ENCODE results near the gene NUAK1.

The NUAK1 gene

GRCh38 chr12:106051853-106052531 lies 86.8 kb downstream of the NUAK1 start:
- no peak for DNase-seq

- no peak for DNase-seq
Measured at GRCh38 chr12:106049546-106049945, 89.2 kb downstream of the NUAK1 start.

- DNase-seq, result no peak
Measured at GRCh38 chr12:106049105-106049504, 89.6 kb downstream of the NUAK1 start.

- DNase-seq, result no peak
Measured at GRCh38 chr12:106048676-106049075, 90.1 kb downstream of the NUAK1 start.

DNA sequence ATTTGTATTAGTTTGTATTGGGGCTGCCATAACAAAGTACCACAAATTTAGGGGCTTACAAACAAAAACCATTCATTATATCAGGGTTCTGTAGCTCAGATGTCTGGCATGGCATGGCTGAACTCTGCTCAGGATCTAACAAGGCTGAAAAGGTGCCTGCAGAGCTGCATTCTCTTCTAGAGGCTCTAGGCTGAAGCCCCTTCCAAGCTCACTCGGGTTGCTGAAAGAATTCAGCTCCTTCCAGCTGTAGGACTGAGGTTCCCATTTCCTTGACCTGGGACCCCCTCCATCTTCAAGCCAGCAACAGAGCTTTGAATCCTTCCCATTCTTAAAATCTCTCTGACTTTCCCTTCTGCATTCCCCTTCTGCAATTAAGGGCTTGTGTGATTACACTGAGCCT lies 90.7 kb downstream of the NUAK1 start:
- no peak for DNase-seq

DNA sequence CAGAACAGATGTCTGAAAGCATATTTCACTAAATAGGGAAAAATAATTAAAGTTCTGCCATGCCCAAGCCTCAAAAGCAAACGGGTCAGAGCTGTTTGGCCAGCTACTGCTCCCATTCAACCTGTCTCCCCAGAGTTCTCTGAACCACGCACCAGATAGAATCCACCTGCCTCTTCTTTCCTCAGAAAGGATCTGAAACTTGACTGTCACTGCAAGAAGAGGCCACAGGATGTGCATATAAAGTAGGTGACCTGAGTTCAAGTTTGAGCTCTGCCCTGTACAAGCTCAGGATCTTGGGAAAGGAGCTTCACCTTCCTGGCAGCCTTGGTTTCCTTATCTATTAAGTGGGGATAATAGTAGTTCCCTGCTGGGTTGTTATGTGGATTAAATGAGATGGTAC lies 91.8 kb downstream of the NUAK1 start:
- DNase-seq, result no peak

DNA sequence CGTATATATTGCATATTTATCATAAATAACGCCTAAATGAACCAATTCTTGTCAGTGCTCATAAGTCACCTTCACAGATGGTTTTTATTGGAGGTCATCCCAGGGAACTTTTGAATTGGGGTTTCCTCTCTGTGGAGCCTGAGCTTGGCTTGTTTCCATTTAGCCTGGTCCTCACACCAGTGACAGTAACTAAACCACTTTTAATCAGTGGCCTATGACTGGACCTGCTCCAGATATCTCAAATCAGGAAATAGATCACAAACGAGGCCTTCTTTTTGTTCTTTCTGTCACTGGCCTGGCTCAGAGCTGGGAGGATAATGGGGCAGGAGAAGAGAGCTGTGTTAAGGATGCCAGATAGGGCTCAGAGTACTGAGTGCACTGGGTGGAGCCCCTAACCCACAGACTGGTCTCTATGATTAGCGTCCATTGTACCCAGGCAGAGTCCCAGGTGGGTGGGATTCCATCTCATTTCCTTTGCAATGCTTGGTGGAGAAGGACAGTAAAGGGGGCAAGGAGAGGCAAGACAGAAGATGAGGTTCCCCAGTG lies 92.4 kb downstream of the NUAK1 start:
- DNase-seq, result no peak

DNA sequence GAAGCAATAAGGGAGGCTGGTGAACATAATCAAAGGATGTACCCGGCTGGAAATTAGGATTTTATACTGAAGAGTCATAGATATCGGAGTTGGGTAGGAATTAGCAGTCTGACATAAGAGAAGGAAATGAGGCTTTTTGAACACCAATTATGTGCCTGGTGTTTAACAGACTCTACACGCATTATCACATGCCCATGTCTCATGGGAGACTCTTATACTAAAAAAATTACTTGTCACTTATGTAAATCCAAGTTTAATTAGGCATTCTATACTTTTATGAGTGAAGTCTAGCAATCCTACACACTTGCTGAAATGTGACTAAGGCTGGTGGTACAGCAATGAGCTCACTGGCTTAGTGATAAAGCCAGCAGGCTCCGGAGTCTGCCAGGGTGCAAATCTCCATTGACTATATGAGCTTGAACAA lies 93.5 kb downstream of the NUAK1 start:
- no peak for DNase-seq

GRCh38 chr12:106044773-106045172 lies 94.0 kb downstream of the NUAK1 start:
- DNase-seq, result no peak

DNA sequence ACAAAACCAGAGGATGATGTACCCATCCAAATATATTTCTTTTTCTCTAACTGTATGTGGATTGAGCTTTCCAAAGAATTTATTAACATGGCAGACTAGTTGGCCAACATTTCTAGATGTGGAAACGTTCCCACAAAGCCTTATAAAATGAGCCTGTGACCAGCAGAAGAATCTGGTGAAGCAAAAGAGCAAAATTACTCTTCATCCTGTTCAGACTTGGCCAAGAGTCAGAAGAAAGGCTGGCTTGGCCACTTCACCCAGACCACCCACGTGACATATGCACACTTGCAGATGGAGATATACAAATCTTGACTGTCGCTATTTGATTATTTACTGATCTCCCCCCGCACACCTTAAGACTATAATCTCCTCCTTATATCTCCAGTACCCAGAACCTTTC lies 96.7 kb downstream of the NUAK1 start:
- DNase-seq, result no peak

DNA sequence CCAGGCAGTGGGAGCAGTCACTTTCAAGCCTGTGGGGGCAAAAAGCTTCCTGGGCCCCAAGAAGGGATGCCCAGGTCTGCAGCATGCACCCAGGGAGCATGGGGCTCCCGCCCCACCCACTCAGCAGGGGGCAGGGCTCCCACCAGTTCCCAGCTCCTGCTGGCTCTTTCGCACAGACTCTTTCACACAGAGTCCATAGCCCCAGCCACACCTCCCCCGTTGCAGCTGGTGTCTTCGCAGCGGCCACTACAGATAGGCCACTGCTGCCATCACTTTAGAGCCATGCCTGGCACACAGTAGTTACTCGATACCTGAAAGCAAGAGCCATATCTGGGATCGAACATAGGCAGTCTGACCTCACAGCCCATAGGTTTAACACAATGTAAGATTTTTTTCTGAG lies 98.2 kb downstream of the NUAK1 start:
- DNase-seq, result no peak

DNA sequence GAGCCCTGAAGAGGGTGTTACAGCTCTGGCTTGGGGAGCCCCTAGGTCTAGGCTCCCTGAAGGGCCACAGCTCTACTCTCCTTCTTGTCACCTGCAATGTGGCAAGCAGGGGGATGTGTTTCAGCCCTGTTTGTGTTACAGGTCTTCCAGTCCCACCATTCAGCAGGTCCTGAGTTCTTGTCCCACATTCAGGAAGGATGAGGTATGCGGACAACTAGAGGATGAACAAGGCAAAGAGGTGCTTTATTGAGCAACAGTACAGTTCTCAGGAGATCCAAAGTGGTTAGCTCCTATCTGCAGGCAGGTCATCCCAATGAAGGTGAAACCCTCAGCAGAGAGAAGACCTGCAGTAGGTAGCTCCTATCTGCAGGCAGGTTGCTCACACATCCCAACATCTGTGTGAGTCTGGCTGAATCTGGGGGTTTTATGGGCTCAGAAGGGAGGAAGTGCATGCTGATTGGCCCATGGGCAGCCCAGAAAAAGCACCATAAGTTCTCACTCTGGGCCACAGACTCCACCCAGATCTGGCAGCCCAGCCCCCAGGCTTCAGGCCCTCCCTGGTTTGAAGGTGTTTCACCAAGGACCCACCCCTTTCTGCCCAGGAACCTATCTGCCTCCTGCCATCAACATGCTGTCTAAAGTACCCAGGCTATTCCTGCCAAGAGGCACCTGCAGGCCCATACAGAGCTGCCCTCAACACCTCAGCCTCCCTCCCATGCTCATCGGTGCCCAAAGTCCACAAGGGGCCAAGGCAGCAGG lies 98.9 kb downstream of the NUAK1 start:
- DNase-seq, result no peak

- no peak for DNase-seq
Measured at GRCh38 chr12:106039242-106039641, 99.5 kb downstream of the NUAK1 start.

DNA sequence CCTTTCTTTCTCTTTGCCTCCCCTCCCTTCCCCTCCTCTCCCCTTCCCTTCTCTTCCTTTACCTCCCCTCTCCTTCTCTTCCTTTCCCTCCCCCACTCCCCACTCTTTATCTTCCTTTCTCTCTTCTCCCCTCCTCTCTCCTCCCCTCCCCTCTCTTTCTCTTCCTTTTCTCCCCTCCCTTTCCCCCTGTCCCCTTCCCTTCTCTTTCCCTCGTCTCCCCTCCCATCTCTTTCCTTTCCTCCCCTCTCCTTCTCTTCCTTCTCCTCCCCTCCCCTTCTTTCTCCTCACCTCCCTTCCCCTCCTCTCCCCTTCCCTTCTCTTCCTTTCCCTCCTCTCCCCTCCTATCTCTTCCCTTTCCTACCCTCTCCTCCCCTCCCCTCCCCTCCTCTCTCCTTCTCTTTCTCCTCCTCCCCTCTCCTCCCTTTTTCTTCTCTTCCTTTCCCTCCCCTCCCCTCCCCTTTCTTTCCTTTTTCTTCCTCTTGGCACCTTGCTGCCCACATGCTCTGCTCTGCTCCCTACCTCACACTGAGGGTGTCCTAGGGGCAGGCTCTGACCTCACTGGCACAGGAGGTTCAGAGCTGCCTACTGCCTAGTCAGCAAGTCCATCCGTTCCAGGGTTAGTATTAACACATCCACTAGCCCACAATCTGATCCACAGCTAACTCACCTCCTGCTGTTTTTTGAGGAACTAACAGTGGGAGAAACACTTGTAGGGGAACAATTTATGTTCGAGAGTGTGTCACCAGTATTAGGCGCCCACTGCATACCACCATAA lies 101.0 kb downstream of the NUAK1 start:
- DNase-seq, result no peak

GRCh38 chr12:106035421-106035820 lies 103.3 kb downstream of the NUAK1 start:
- DNase-seq, result no peak

DNA sequence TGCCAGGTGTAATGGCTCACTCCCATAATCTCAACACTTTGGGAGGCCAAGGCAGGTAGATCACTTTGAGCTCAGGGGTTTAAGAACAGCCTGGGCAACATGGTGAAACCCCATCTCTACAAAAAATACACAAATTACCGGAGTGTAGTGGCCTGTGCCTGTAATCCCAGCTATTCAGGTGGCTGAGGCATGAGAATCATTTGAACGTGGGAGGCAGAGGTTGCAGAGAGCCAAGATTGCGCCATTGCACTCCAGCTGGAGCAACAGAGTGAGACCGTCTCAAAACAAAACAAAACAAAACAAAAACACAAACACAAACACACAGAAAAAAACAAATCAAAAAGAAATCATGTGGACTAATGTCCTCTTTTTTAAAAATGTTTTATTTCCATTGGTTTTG lies 104.4 kb downstream of the NUAK1 start:
- no peak for DNase-seq

DNA sequence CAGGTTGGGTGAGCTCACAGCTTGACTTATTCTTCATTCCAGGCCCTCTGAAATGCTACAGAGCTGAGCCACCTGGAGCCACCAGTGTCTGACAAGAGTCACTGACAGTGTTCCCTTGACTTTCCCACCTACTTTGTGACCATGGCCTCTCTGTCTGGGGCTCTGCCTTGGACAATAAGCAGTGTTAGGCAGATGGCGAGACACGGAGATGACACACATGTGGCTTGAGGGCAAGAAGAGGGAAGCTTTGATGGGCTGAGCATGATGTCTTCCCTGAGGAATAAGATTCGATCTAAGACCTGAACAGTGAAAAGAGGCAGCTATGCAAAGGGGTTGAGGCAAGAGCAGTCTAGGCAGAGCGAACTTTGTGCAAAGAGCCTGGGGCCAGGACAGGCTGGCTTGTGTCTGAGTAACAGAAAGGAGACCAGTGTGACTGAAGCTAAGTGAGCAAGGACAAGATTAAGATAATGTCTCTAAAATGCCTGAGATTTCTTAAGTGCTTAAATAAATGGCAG lies 105.5 kb downstream of the NUAK1 start:
- DNase-seq, result no peak

DNA sequence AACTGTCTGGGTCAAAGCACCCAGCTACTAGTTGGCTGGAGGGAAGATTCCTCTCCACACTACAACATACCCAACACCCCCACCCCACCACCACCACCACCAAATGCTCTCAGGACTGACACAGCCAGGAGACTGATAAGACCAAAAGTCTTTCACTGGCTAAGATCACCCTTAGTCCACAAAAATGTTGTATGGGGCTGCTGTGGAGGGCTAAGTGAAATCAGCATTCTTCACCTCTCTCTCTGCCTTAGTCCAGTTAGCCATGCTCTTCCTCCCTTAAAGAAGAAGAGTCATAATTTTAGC lies 106.2 kb downstream of the NUAK1 start:
- no peak for DNase-seq

DNA sequence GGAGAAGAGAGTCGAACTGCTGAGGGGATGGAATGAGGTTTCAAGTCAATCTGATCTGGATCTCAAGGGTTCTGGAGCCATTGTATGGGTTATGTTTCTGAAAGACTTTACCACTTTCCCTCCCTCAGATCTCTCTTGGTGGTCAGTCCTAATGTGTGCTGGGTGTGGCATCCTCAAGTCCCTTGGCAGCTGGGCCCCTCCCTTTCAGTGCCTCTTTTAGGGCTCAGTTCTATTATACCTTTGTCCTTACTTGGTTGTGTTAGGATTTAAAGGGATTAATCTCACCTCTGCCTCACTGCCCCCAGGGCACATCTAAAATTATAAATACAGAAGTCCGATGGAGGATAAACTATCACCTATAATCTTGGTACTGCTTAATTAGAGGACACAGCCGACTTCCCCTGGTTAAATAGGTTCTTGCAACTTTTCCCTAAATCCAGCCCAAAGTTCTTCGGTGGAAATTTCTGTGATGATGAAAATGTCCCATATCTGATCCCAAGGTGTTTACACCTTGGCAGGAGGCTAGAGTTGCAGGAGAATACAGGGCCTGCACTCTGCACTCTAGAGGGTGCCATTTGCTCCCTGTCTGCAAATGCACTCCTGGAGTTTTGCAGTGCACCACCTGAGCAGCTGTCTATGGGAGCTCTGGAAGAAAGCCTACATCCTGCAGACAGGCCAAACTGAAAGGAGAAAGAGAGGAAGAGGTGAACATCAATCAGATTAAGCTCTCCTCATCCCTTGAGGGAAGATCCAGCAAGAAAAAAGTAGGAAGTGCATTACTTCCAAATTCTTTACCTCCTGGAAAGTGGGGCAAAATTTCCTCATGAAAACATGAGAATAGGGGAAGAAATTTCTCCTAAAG lies 106.8 kb downstream of the NUAK1 start:
- DNase-seq, result no peak

DNA sequence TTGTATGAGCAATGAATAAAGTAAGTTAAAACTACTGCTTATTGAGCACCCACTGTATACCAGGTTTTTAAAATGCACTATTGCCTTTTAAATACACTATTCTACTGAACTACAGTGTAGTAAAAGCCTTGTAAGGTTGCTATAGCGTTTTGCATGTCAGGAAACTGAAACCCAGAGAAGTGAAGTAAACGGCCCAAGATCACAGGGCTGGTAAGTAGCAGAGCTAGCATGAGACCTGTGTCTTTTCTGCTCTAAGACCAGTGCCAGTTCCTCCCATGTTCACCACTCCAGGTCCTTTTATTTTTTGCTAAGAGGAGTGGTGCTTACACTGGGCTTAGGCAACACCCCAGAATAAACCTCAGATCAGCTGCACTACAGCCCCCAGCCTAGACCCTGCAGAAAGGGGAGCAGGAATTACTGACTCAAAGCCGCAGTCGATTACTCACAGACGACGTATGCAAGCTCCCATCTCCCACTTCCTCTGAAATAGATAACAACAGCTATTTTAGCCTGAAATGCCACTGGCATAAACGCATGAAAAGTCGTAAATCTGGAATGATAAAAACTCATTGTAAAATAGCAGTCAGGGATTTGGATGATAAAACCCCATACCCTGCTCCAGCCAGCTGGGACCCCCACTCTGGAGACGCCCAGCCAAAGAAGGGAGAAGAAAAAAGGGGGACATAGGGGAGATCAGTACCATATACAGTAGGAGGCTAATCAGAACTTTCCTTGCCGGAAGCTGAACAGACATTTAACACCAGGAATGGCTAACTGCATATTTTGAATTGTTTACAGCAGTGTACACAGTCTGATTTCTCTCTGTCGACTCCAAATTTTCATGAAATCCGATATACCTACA lies 108.3 kb downstream of the NUAK1 start:
- no peak for DNase-seq

DNA sequence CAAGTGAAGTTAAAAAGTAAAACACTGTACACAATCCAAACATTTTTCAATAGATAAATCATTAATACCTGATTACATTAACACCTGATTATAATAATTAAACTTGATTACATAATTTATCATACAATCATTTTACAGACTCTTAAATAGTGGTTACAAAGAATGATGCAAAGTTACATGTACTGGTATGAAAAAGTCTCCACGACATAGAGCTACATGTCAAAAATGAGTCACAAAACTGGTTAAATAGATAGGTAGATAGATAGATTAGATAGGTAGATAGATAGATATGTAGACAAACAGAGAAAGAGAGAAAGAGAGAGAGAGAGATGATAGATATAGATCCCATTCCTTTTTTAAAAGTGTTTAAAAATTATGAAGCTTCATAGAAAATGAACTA lies 109.2 kb downstream of the NUAK1 start:
- no peak for DNase-seq

- DNase-seq, result no peak
Measured at GRCh38 chr12:106027911-106028310, 110.8 kb downstream of the NUAK1 start.

All from cortex of kidney (tissue), 1 donor.